HepG2 (cell line): ENCODE measurements around the gene MTTP. TPM values are rescaled to one million over a fixed set of nuclear protein-coding genes. Genes with fewer than 3 reads are reported as not detected.

ENCODE experiments used
- ATAC-seq: fragments of 200-7000 bp; cut with Tn5 transposase; 3 replicates; pipeline ENCODE4 v1.9.1; 2020; ENCODE audit warnings: mild to moderate bottlenecking, moderate library complexity
- BruUV-seq: library from RNA; stranded (reverse); fragments of 400-500 nt; replicated peaks from 2 replicates; lab custom pipeline; 2021; lab: Mats Ljungman, UMichigan
- CTCF ChIA-PET: fragments of 300-600 bp; formaldehyde crosslinking; extraction: SDS; loops from one replicate; lab custom pipeline; 2021; ENCODE audit warnings: low total read pairs, inconsistent platforms, low intra/inter-chr PET ratio; lab: Yijun Ruan, JAX
- POLR2A ChIA-PET: fragments of 350-600 bp; sonication (Branson Sonifier 250); formaldehyde crosslinking; loops from one replicate; lab custom pipeline; 2020; ENCODE audit warnings: antibody characterized with exemption, inconsistent platforms; lab: Yijun Ruan, JAX
- DNase-seq: peaks from one replicate; pipeline ENCODE4 v3.0.0-alpha.2; 2015; ENCODE audit warnings: low spot score
- FAIRE-seq: peaks from 3 replicates; lab custom pipeline; 2011; peaks lifted over from hg19 to GRCh38; lab: Jason Lieb, UNC
- H2AFZ ChIP-seq: one replicate; pipeline ENCODE4 v1.6.1; 2011; ENCODE audit warnings: low read length, inconsistent platforms
- H3K27ac ChIP-seq: fragments of 300-600 bp; 3 replicates; pipeline ENCODE4 v1.8.0; 2011; ENCODE audit warnings: mixed run types, mild to moderate bottlenecking, mixed read lengths, low read length, inconsistent platforms; ENCODE audit not compliant: insufficient read depth; ENCODE audit errors: extremely low read length
- H3K27me3 ChIP-seq, 2 experiments: fragments of 200-600 bp in 1 of 2; 2 replicates in 1 of 2; 3 replicates in 1 of 2; pipeline versions ENCODE4 v1.6.0 to v1.8.0; 2011; ENCODE audit warnings: low read length in 2 of 2, mild to moderate bottlenecking in 2 of 2, moderate library complexity in 2 of 2, inconsistent platforms in 1 of 2; ENCODE audit not compliant: insufficient read depth in 2 of 2, control insufficient read depth in 1 of 2
- H3K36me3 ChIP-seq, 2 experiments: fragments of 200-600 bp in 1 of 2; replicated peaks in 1 of 2; 2 replicates in 1 of 2; 3 replicates in 1 of 2; pipeline versions ENCODE4 v1.5.1 to v1.8.0; 2011; ENCODE audit warnings: low read length in 2 of 2, inconsistent platforms in 1 of 2; ENCODE audit not compliant: insufficient read depth in 2 of 2, control insufficient read depth in 1 of 2
- H3K4me1 ChIP-seq: 2 replicates; pipeline ENCODE4 v1.5.1; 2012; ENCODE audit warnings: low read length, inconsistent platforms; ENCODE audit not compliant: insufficient read depth
- H3K4me2 ChIP-seq: 2 replicates; pipeline ENCODE4 v1.6.0; 2011; ENCODE audit warnings: low read depth, low read length, inconsistent platforms
- H3K4me3 ChIP-seq, 3 experiments: fragments of 200-600 bp in 1 of 3; sonication (generic), shearing (Covaris generic) in 1 of 3; replicated peaks in 1 of 3; 2 replicates each; pipeline ENCODE4 v1.5.1; 2011 to 2016; ENCODE audit warnings: low read length in 3 of 3, inconsistent platforms in 2 of 3, low read depth in 2 of 3, mild to moderate bottlenecking in 2 of 3, control low read depth in 1 of 3, mixed read lengths in 1 of 3; ENCODE audit not compliant: insufficient read depth in 1 of 3
- H3K79me2 ChIP-seq: one replicate; pipeline ENCODE4 v1.6.1; 2011; ENCODE audit warnings: low read length, inconsistent platforms; ENCODE audit not compliant: insufficient read depth
- H3K9ac ChIP-seq: 2 replicates; pipeline ENCODE4 v1.6.0; 2011; ENCODE audit warnings: mild to moderate bottlenecking, low read depth, low read length, inconsistent platforms; ENCODE audit not compliant: insufficient read depth
- H3K9me3 ChIP-seq: 2 replicates; pipeline ENCODE4 v1.5.1; 2012; ENCODE audit warnings: mild to moderate bottlenecking, low read length
- H4K20me1 ChIP-seq: 2 replicates; pipeline ENCODE4 v1.6.0; 2011; ENCODE audit warnings: inconsistent platforms, mild to moderate bottlenecking, low read length, moderate library complexity; ENCODE audit not compliant: insufficient read depth
- ATF7-NPFF ChIP-seq: sonication (generic); formaldehyde crosslinking; IDR thresholded peaks from 2 replicates; pipeline ENCODE4 v1.8.1; 2023; ENCODE audit warnings: mild to moderate bottlenecking, low read depth, missing genetic modification reagents, moderate library complexity
- E2F1 ChIP-seq: sonication (generic); formaldehyde crosslinking; IDR thresholded peaks from 2 replicates; pipeline ENCODE4 v1.5.0; 2020; ENCODE audit warnings: missing genetic modification reagents
- NR0B2 ChIP-seq: sonication (generic); formaldehyde crosslinking; IDR thresholded peaks from 2 replicates; pipeline ENCODE4 v1.4.0; 2020; ENCODE audit warnings: mild to moderate bottlenecking, missing genetic modification reagents
- NR2F1 ChIP-seq, 2 experiments: fragments of 450-650 bp in 1 of 2; formaldehyde crosslinking in 1 of 2; IDR thresholded peaks; 2 replicates each; pipeline versions ENCODE4 v1.5.0 to v1.6.1; 2016 to 2020; ENCODE audit warnings: mild to moderate bottlenecking in 1 of 2, missing compliant biosample characterization in 1 of 2, missing genetic modification reagents in 1 of 2, moderate library complexity in 1 of 2
- PRPF4 ChIP-seq: fragments of 200-400 bp; formaldehyde crosslinking; IDR thresholded peaks from 2 replicates; pipeline ENCODE4 v1.6.1; 2016; ENCODE audit warnings: low read length, low read depth; ENCODE audit not compliant: poor library complexity, severe bottlenecking
- SMAD1 ChIP-seq: sonication (generic); formaldehyde crosslinking; IDR thresholded peaks from 2 replicates; pipeline ENCODE4 v1.4.0; 2020; ENCODE audit warnings: missing genetic modification reagents, low read depth, mild to moderate bottlenecking, borderline replicate concordance
- ZBTB42 ChIP-seq: sonication (generic); formaldehyde crosslinking; IDR thresholded peaks from 2 replicates; pipeline ENCODE4 v1.5.0; 2020; ENCODE audit warnings: mild to moderate bottlenecking, missing genetic modification reagents
- ZNF230 ChIP-seq: sonication (generic); formaldehyde crosslinking; IDR thresholded peaks from 2 replicates; pipeline ENCODE4 v1.4.0; 2020; ENCODE audit warnings: mild to moderate bottlenecking, missing genetic modification reagents
- ZNF577 ChIP-seq: sonication (generic); formaldehyde crosslinking; IDR thresholded peaks from 2 replicates; pipeline ENCODE4 v1.4.0; 2020; ENCODE audit warnings: mild to moderate bottlenecking, low read depth, missing genetic modification reagents, borderline replicate concordance
- WGBS: methylation state at CpG from one replicate; pipeline ENCODE4 v1.1.6; 2017; ENCODE audit warnings: low lambda C conversion rate; 5-methylcytosine and 5-hydroxymethylcytosine counted together
- in situ Hi-C: cut with HindIII; loops from 2 replicates; pipeline ENCODE4 v1.10.0; 2017; ENCODE audit warnings: low pct_unique_long_range_greater_than_20kb; ENCODE audit not compliant: extremely low pct_ligation_motif_present
- intact Hi-C: fragments of 100-400 bp; cut with micrococcal nuclease; formaldehyde crosslinking; loops from one replicate; pipeline ENCODE4 v1.10.0; 2022; ENCODE audit not compliant: unreplicated experiment
- polyA plus RNA-seq, 8 experiments: library from polyadenylated mRNA; depleted of rRNA in 3 of 8; stranded (reverse) in 7 of 8; unstranded in 1 of 8; fragments of >200 nt; fragmentation: Illumina TruSeq in 4 of 8; extraction: Trizol in 4 of 8; gene quantifications; 2 replicates each; pipeline versions ENCODE4 v1.2.1 to v1.2.3, GENCODE V29; 2011 to 2016; ENCODE audit warnings: low read depth in 4 of 8, missing spikeins in 1 of 8, mixed read lengths in 1 of 8; ENCODE audit not compliant: insufficient read depth in 1 of 8
- total RNA-seq, 5 experiments: library from RNA; depleted of rRNA; stranded (reverse); fragments of >200 nt; fragmentation: Illumina TruSeq; extraction: Trizol; gene quantifications; 2 replicates each; pipeline ENCODE4 v1.2.3, GENCODE V29; 2016; ENCODE audit warnings: low read depth in 1 of 5

MTTP gene
- total and polyA plus RNA-seq, 2 of the 13 experiments (the other 11 are each of a cell fraction or from before 2014, with no cell fraction given) = 84.7 to 102 TPM

- POLR2A ChIA-PET = no interaction called here
- Histone ChIP-seq H3K27ac (no peak within 1 kb of the TSS), H3K4me3 (no peak within 1 kb of the TSS), H3K9me3 (no peaks in the 10 kb centered on the region), H4K20me1 (no peaks in the 10 kb centered on the region), H3K9ac (no peak within 1 kb of the TSS), H3K4me2 (no peak within 1 kb of the TSS), H2AFZ (no peak within 1 kb of the TSS), H3K27me3 (peaks cover 1 to 13% of the 10 kb centered on the region in 2 experiments; a peak in 1 of 5 replicates), H3K79me2 (no peaks in the 10 kb centered on the region), H3K4me1 (no peaks in the 10 kb centered on the region), H3K36me3 (no peaks in the 10 kb centered on the region)
- no TSS peak for BruUV-seq
- ATAC-seq = no peak
- no peak for FAIRE-seq
- intact Hi-C loops (no loop called here), in situ Hi-C loops (no loop called here)
- WGBS = 43% methylated on average over 1 of the region's 1 CpG
- CTCF ChIA-PET = no interaction called here
- no peak for DNase-seq
- no peak for TF ChIP-seq ZNF230 (CRISPR knock-in tag)
- TF ChIP-seq ZNF577 (CRISPR knock-in tag) = no peak
- no peak for TF ChIP-seq ZBTB42 (CRISPR knock-in tag)
- TF ChIP-seq ATF7-NPFF (CRISPR knock-in tag) = no peak
- no peak for TF ChIP-seq NR2F1 (CRISPR knock-in tag; IDR thresholded peaks at IDR 0.05)
- TF ChIP-seq NR0B2 = no peak
- TF ChIP-seq E2F1 (CRISPR knock-in tag) = no peak
- no peak for TF ChIP-seq SMAD1 (CRISPR knock-in tag)
- no peak for TF ChIP-seq PRPF4
Observed at GRCh38 chr4:99657798-99658197, 83.2 kb downstream of the MTTP start, which contains the start of gene C4orf54. C4orf54 (minus strand) TSS chr4:99657828; CDS start chr4:99654648, 3,180 bp downstream.
